Large intestine (tissue), 3 donors: ENCODE measurements around the gene REPS1. TPM values are rescaled to one million over a fixed set of nuclear protein-coding genes. Genes with fewer than 3 reads are reported as not detected.

ENCODE experiments used
- DNase-seq, 2 donors: peaks; one replicate each; pipeline versions ENCODE4 v3.0.0 to v3.0.0-alpha.2; 2013
- H3K27ac ChIP-seq: one replicate; pipeline ENCODE4 v1.5.1; 2013; ENCODE audit warnings: low read length
- H3K27me3 ChIP-seq: 2 replicates; pipeline ENCODE4 v1.6.1; 2013; ENCODE audit warnings: low read length; ENCODE audit not compliant: control insufficient read depth, insufficient read depth
- H3K36me3 ChIP-seq: 2 replicates; pipeline ENCODE4 v1.6.1; 2013; ENCODE audit warnings: low read length; ENCODE audit not compliant: control insufficient read depth, insufficient read depth
- H3K4me1 ChIP-seq: one replicate; pipeline ENCODE4 v1.6.1; 2013; ENCODE audit warnings: low read length; ENCODE audit not compliant: control insufficient read depth, insufficient read depth
- H3K4me3 ChIP-seq: one replicate; pipeline ENCODE4 v1.5.1; 2013; ENCODE audit warnings: low read length
- H3K9me3 ChIP-seq: one replicate; pipeline ENCODE4 v1.6.1; 2013; ENCODE audit warnings: mild to moderate bottlenecking, low read depth, low read length, moderate library complexity; ENCODE audit not compliant: control insufficient read depth
- WGBS: methylation state at CpG from one replicate; pipeline ENCODE4 v1.1.5; 2013; ENCODE audit warnings: low lambda C conversion rate; ENCODE audit not compliant: insufficient coverage; 5-methylcytosine and 5-hydroxymethylcytosine counted together
- polyA plus RNA-seq: library from polyadenylated mRNA; unstranded; fragments of 120-200 nt; gene quantifications from one replicate; pipeline ENCODE4 v1.2.1, GENCODE V29; 2013

REPS1 gene
- polyA plus RNA-seq, 1 donor: 49.2 TPM

- WGBS: no CpG with 5 or more reads among the region's 8 CpGs
- Histone ChIP-seq H3K27me3 (no peaks in the 10 kb centered on the region), H3K4me1 (no peaks in the 10 kb centered on the region), H3K9me3 (no peaks in the 10 kb centered on the region), H3K4me3 (no peak overlapping the region), H3K27ac (no peak overlapping the region), H3K36me3 (peaks cover 12% of the 10 kb centered on the region)
- no peak for DNase-seq
These were observed 91.8 kb downstream of the REPS1 start for GRCh38 chr6:138896104-138896756.

- Histone ChIP-seq H3K27ac (no peak overlapping the region), H3K9me3 (no peaks in the 10 kb centered on the region), H3K27me3 (no peaks in the 10 kb centered on the region), H3K4me1 (no peaks in the 10 kb centered on the region), H3K36me3 (no peaks in the 10 kb centered on the region), H3K4me3 (no peak overlapping the region)
- 81% methylated on average over 2 of the region's 3 CpGs for WGBS
- no peak for DNase-seq
These were observed 96.6 kb downstream of the REPS1 start for GRCh38 chr6:138891255-138891986.

GRCh38 chr6:138885156-138885819 lies 102.8 kb downstream of the REPS1 start:
- 90% methylated on average over 2 of the region's 13 CpGs for WGBS
- Histone ChIP-seq H3K4me3 (no peak overlapping the region), H3K27ac (no peak overlapping the region), H3K27me3 (no peaks in the 10 kb centered on the region), H3K36me3 (no peaks in the 10 kb centered on the region), H3K4me1 (no peaks in the 10 kb centered on the region), H3K9me3 (no peaks in the 10 kb centered on the region)
- no peak for DNase-seq

GRCh38 chr6:138882369-138883017 lies 105.6 kb downstream of the REPS1 start:
- Histone ChIP-seq H3K27ac (no peak overlapping the region), H3K4me3 (no peak overlapping the region), H3K4me1 (no peaks in the 10 kb centered on the region), H3K9me3 (no peaks in the 10 kb centered on the region), H3K36me3 (no peaks in the 10 kb centered on the region), H3K27me3 (no peaks in the 10 kb centered on the region)
- WGBS: no CpG with 5 or more reads among the region's 7 CpGs
- DNase-seq: no peak

GRCh38 chr6:138873191-138873590 lies 114.9 kb downstream of the REPS1 start:
- Histone ChIP-seq H3K27ac (no peak overlapping the region), H3K4me1 (no peaks in the 10 kb centered on the region), H3K27me3 (no peaks in the 10 kb centered on the region), H3K4me3 (no peak overlapping the region), H3K9me3 (no peaks in the 10 kb centered on the region), H3K36me3 (no peaks in the 10 kb centered on the region)
- DNase-seq: no peak
- WGBS: 83% methylated on average over 1 of the region's 8 CpGs

- H3K27me3 ChIP-seq: no peaks in the 10 kb centered on the region
- DNase-seq: no peak
- no peaks in the 10 kb centered on the region for H3K36me3 ChIP-seq
- no peaks in the 10 kb centered on the region for H3K4me1 ChIP-seq
- H3K27ac ChIP-seq: no peak overlapping the region
- no peak overlapping the region for H3K4me3 ChIP-seq
- no peaks in the 10 kb centered on the region for H3K9me3 ChIP-seq
- no CpG with 5 or more reads among the region's 4 CpGs for WGBS
These were observed 118.7 kb downstream of the REPS1 start for GRCh38 chr6:138869398-138869797.

- no peak for DNase-seq
- no peaks in the 10 kb centered on the region for H3K36me3 ChIP-seq
- H3K27ac ChIP-seq: no peak overlapping the region
- H3K4me1 ChIP-seq: no peaks in the 10 kb centered on the region
- H3K4me3 ChIP-seq: no peak overlapping the region
- no peaks in the 10 kb centered on the region for H3K27me3 ChIP-seq
- no peaks in the 10 kb centered on the region for H3K9me3 ChIP-seq
These were observed 119.9 kb downstream of the REPS1 start for GRCh38 chr6:138868181-138868580.

GRCh38 chr6:138865480-138866109 lies 122.5 kb downstream of the REPS1 start:
- no peak overlapping the region for H3K4me3 ChIP-seq
- H3K9me3 ChIP-seq: no peaks in the 10 kb centered on the region
- no peak overlapping the region for H3K27ac ChIP-seq
- no peak for DNase-seq
- 83% methylated on average over 1 of the region's 6 CpGs for WGBS
- no peaks in the 10 kb centered on the region for H3K4me1 ChIP-seq
- H3K36me3 ChIP-seq: no peaks in the 10 kb centered on the region
- no peaks in the 10 kb centered on the region for H3K27me3 ChIP-seq

- no peaks in the 10 kb centered on the region for H3K4me1 ChIP-seq
- H3K4me3 ChIP-seq: no peak overlapping the region
- H3K27ac ChIP-seq: no peak overlapping the region
- H3K36me3 ChIP-seq: no peaks in the 10 kb centered on the region
- H3K27me3 ChIP-seq: no peaks in the 10 kb centered on the region
- DNase-seq: no peak
- WGBS: 89% methylated on average over 2 of the region's 6 CpGs
- no peaks in the 10 kb centered on the region for H3K9me3 ChIP-seq
These were observed 123.6 kb downstream of the REPS1 start for GRCh38 chr6:138864343-138864890.

GRCh38 chr6:138863321-138863720 lies 124.7 kb downstream of the REPS1 start:
- H3K27me3 ChIP-seq: no peaks in the 10 kb centered on the region

More at GRCh38 chr6:138863321-138863720, 124.7 kb downstream of the REPS1 start:
- Histone ChIP-seq H3K36me3 (no peaks in the 10 kb centered on the region), H3K27ac (no peak overlapping the region), H3K4me3 (no peak overlapping the region), H3K4me1 (no peaks in the 10 kb centered on the region), H3K9me3 (no peaks in the 10 kb centered on the region)
- no CpG with 5 or more reads among the region's 9 CpGs for WGBS
- DNase-seq: no peak
